HG02870 (cell line): ENCODE measurements around the gene SETX.

Source experiments
- ATAC-seq: cut with Tn5 transposase; IDR thresholded peaks from one replicate; pipeline ENCODE4 v1.9.1; 2021; ENCODE audit warnings: mild to moderate bottlenecking, moderate library complexity; ENCODE audit not compliant: unreplicated experiment

The SETX gene

DNA sequence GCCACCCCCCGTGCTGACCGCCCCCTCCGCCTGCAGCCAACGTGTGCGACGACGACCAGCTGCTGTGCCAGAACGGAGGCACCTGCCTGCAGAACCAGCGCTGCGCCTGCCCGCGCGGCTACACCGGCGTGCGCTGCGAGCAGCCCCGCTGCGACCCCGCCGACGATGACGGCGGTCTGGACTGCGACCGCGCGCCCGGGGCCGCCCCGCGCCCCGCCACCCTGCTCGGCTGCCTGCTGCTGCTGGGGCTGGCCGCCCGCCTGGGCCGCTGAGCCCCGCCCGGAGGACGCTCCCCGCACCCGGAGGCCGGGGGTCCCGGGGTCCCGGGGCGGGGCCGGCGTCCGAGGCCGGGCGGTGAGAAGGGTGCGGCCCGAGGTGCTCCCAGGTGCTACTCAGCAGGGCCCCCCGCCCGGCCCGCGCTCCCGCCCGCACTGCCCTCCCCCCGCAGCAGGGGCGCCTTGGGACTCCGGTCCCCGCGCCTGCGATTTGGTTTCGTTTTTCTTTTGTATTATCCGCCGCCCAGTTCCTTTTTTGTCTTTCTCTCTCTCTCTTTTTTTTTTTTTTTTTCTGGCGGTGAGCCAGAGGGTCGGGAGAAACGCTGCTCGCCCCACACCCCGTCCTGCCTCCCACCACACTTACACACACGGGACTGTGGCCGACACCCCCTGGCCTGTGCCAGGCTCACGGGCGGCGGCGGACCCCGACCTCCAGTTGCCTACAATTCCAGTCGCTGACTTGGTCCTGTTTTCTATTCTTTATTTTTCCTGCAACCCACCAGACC is 112.8 kb downstream of the SETX start:
- ATAC-seq: no peak

DNA sequence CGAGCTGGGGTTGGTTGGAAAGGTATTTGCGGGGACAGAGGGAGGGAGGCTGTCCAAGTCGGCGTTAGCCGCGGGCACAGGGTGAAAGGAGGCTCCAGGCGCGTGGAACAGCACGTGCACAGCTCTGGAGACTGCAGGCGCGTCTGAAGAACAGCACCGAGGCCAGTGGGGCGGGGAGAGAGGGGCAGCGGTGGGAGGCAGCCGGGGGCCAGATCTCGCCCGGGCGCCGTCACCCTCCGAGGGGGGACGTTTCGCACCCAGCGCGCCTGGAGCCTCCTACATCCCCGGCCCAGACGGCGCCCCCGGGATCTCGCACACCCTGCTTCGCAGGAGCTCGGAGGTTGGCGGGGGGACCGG is 113.3 kb downstream of the SETX start:
- no peak for ATAC-seq

DNA sequence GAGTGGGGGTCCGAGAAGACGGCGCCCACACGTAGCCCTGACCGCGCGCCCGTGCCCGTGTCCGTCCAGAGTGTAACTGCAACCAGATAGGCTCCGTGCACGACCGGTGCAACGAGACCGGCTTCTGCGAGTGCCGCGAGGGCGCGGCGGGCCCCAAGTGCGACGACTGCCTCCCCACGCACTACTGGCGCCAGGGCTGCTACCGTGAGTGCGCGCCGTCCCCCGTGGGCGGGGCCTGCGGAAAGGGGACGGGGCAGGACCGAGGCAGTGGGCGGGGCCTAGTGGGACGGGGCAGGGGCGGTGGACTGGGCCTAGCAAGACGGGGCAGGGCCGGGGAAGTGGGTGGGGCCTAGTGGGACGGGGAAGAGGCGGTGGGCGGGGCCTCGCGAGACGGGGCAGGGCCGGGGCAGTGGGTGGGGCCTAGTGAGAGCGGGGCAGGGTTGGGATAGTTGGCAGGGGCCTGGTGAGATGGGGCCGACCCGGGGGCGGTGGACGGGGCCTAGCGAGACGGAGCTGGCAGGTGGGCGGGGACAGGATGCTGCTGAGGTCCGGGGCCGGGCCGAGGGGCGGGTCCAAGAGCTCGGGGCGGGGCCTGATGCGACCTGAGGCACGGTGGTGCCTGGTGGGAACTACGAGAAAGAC is 113.8 kb downstream of the SETX start:
- peak; percentile 56 for ATAC-seq

- no peak for ATAC-seq
Observed at GRCh38 chr9:132239999-132240840, 114.6 kb downstream of the SETX start.

- no peak for ATAC-seq
Observed at GRCh38 chr9:132239518-132239917, 115.3 kb downstream of the SETX start.

DNA sequence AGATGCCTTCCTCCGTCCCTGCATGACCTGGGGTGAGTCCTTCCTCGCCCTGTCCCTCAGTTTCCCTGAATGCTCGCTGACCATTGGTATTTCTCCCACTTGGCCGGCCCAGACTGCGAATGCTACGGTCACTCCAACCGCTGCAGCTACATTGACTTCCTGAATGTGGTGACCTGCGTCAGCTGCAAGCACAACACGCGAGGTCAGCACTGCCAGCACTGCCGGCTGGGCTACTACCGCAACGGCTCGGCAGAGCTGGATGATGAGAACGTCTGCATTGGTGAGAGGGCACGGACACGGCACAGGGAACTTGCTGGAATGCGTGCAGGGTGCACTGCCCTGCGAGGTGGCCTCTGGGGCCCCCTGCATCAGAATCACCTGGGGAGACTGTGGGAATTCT is 115.8 kb downstream of the SETX start:
- ATAC-seq: no peak

DNA sequence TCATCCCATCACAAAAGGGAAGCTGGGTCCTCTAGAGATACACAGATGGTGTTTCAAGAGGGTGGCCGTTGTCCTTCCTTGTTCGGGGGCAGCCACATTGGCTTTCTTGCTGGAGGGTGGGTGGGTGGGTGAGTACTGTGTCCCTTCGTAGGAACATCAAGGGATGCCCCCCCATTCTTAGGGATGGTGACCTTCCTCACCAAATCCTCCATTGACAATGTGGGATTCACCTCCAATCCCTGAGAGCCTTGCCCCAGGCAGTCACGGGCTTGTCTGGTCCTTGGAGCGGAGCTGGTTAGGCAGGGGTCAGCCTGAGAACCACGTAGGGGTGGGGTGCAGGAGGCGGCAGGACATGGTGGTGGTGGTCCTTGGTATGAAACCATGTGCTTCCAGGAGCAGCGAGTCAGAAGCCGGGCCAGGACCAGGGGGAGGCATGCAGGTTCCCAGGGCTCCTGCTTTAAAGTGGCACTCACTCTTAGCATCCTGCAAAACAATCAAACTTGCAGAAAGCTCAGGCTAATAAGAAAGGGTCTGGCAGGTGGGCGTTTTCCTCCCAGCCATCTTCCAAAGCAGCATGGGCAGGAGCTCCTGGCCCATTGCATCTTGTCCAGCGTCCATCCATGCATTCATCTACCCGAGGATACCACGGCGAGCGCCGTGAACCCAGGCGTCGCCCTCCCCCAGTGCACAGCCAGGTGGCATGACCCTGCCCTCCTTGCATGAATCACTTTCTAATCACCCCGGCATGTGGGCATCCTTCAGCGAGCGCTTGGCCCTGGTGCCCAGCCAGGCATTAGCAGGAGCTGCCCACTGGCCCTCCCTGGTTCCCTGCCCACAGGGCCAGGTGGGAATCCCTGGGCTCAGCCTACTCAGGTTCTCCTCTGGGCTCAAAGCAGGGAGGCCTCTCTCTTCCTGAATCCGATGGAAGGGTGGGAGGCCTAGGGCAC is 116.5 kb downstream of the SETX start:
- no peak for ATAC-seq

GRCh38 chr9:132237481-132237880 is 117.3 kb downstream of the SETX start:
- no peak for ATAC-seq

- no peak for ATAC-seq
Observed at GRCh38 chr9:132236662-132237311, 118.0 kb downstream of the SETX start.

- ATAC-seq: no peak
Observed at GRCh38 chr9:132235894-132236661, 118.7 kb downstream of the SETX start.

DNA sequence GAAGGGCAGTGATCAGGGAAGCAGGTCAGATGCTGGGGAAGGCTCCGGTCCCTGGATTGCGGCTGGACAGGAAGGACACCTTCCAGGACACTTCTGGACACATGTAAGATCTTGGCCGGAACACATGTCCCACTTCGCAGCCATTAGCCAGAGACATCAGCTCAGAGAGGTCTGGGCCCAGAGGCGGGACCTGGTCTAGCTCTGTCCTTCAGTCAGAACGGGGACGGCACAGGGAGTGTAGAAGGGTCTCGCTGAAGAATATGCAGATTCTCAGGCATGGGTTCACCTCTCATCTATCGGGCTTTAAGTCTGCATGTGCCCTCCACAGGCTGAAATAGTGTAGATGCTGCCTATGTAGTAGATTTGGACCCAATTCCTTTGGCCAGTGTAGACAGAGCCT is 119.7 kb downstream of the SETX start:
- no peak for ATAC-seq

- no peak for ATAC-seq
Observed at GRCh38 chr9:132234535-132234934, 120.3 kb downstream of the SETX start.

GRCh38 chr9:132233138-132233537 is 121.6 kb downstream of the SETX start:
- ATAC-seq: no peak

- ATAC-seq: no peak
Observed at GRCh38 chr9:132232522-132232921, 122.3 kb downstream of the SETX start.

DNA sequence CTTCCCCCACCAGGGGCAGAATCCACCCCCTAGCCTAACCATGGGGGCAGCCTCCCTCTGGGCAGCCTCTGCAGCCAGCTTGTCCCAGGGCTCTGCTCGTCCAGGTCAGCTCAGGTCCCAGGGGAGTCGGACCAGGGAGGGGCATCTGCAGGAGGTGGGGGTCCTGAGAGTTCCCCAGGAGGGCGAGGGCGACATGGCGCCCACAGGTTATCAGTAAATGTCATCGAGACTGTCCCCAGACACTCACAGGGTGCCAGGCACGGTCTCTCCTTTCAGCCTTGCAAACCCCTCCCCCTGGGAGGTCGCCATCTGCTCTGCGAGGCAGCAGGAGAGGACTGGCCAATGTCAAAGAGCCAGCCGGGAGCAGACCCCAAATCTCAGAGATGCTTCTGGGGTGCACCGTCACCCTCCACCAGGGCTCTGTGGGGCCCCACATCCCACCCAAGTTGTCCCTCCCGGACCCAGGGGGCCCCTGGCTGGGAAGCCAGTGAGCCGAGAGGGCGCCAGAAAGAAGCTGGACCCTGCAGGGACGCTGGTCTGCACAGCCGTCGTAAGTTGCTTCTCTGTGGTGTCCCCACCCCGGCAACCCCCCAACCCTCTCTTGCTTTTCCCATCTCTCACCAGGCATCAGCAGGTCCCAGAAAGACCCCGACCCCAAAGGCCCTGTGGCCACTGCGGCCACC is 123.6 kb downstream of the SETX start:
- ATAC-seq: no peak

- no peak for ATAC-seq
Observed at GRCh38 chr9:132230605-132231004, 124.2 kb downstream of the SETX start.

GRCh38 chr9:132228062-132228461 is 126.7 kb downstream of the SETX start:
- no peak for ATAC-seq

- no peak for ATAC-seq
Observed at GRCh38 chr9:132226571-132227430, 128.0 kb downstream of the SETX start.
